Heart left ventricle (tissue), 13 donors: ENCODE measurements around the gene IGF2R.

Experiments used
- CTCF ChIP-seq, 12 donors: fragments of 200-600 bp; sonication (generic) in 4 of 12; IDR thresholded peaks; one replicate each; pipeline versions ENCODE4 v1.5.0 to v1.8.0; 2018 to 2022; ENCODE audit warnings: antibody characterized with exemption in 12 of 12, mild to moderate bottlenecking in 5 of 12
- POLR2A ChIP-seq, 2 donors: fragments of 450-650 bp; IDR thresholded peaks; one replicate each; pipeline ENCODE4 v1.6.1; 2017; ENCODE audit warnings: antibody characterized with exemption in 2 of 2, mild to moderate bottlenecking in 2 of 2, moderate library complexity in 2 of 2
- donor health status: ischemic (EF 13 %, LVEDD 7.1; RV severe dilation, severe dysfunction).
- donor health status: DM: no; HTN: yes; CAD: no.
- donor health status: DM: no; HTN: no; CAD: no.
- donor health status: ischemic (EF 25% LVEDD 6.9; RV normal size, moderate dysfunction).
- donor health status: ischemic (EF 25% LVEDD 5.7; RV mildly dilated, moderate dysfunction).
- donor health status: ischemic (EF 35%, LVEDD 5.7; RV mildly dilated, moderate dysfunction).
- donor health status: nonischemic (EF 11% LVEDD 7.7; RV severe dilation, severe dysfunction).
- donor health status: DM: yes; HTN: yes; CAD: no.
- donor health status: PGD.
- donor health status: ischemic (EF 29% LVEDD 5.4; RV normal size, mild dysfunction).
- donor health status: nonischemic (EF 23%, LVEDD 6.1; RV moderate dilation, normal function).

DNA sequence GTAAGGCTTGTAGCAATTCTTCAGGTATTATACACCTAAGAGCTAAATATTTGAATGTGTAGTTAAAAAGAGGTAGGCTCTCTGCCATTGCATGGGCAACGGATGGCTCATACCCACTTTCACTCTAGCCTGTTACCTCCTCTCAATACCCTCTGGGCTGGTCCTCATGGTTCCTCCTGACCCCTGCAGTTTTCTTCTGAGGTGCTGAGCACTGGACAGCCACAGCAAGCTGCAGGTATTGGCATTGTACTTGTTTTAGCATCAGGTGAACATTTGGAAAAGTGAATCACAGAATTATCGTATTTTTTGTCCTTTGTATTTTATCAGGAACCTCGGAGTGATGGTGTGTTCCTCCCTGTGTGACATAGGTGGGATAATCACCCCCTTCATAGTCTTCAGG is 185.6 kb downstream of the IGF2R start:
- TF ChIP-seq CTCF (IDR thresholded peaks at IDR 0.05) (no peak), POLR2A (IDR thresholded peaks at IDR 0.05) (no peak)
